ENCODE measurements around the gene SLC9A9. TPM values are rescaled to one million over a fixed set of nuclear protein-coding genes. Genes with fewer than 3 reads are reported as not detected.

SLC9A9 gene
- total RNA-seq, 4 donors from 2014 or later = 2.1 to 40.4 (median 7.2) TPM

DNA sequence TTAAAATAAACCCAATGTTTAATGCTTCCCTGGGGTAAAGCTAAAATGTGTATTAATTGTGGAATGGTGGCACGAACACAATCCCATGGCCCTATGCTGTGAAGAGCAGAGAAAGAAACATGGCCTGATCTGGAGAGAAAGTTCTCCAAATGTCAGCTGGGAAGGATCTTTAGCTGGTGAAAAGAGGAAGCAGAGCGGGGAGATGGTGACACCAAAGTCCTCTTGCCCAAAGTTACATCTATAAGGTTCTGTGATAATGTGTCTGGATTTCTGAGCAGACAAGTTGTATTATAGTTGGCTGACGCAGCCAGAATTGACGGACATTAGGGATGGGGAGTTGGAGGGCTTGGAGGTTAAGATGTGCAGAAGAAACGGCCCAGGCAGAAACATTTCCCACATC lies 532.5 kb downstream of the SLC9A9 start:
- TF ChIP-seq CTCF (IDR thresholded peaks at IDR 0.05) = no peak
- TF ChIP-seq POLR2A (IDR thresholded peaks at IDR 0.05) = no peak
- no peak overlapping the region for H3K4me3 ChIP-seq
- H3K9me3 ChIP-seq = no peaks in the 10 kb centered on the region
- no peaks in the 10 kb centered on the region for H3K27me3 ChIP-seq
- H3K4me1 ChIP-seq = no peaks in the 10 kb centered on the region
- no peak for DNase-seq
- H3K36me3 ChIP-seq = no peaks in the 10 kb centered on the region
- no peak overlapping the region for H3K27ac ChIP-seq

DNA sequence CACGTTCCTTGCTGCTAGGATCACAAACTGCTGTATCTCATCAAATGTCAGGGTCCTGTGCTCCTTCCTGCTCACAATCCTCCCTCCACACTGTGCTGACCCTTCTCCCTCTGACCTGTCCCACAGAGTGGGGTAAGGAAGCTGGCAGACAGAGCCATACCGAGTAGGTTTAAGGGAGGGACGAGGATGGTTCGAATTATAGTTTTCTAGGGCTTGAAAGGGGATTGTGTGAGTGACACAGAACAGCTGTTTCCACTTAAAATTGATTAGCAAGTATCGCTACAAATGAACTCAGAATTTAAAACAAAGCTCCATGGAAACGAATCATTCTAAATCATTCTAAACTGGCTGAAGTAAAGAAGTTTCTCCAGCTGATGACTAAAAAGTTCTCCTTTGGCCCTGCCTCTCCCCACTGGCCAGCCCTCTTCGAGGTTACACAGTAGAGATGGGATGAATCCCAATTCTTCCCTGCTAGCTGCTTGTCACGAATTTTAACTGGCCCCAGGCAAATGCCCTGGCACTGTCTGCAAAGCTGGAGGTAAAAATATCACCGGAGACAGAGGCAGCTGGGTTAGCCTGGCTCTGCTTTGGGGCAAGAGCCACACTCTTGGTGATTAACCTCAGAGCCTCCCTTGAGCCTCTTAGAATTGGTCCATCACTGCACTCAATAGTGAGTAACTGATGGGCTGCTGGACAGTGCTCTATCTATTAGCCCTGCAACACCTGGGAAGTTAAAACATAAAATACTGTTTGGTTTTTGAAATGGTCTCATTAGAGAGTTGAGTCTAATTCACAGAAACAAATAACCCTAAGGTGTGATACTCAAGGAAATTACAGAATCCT lies 533.8 kb downstream of the SLC9A9 start:
- no peak for DNase-seq
- Histone ChIP-seq H3K27me3 (no peaks in the 10 kb centered on the region), H3K4me1 (no peaks in the 10 kb centered on the region), H3K27ac (no peak overlapping the region), H3K4me3 (no peak overlapping the region), H3K36me3 (no peaks in the 10 kb centered on the region), H3K9me3 (no peaks in the 10 kb centered on the region)
- TF ChIP-seq CTCF (IDR thresholded peaks at IDR 0.05) = no peak
- TF ChIP-seq POLR2A (IDR thresholded peaks at IDR 0.05) = no peak

DNA sequence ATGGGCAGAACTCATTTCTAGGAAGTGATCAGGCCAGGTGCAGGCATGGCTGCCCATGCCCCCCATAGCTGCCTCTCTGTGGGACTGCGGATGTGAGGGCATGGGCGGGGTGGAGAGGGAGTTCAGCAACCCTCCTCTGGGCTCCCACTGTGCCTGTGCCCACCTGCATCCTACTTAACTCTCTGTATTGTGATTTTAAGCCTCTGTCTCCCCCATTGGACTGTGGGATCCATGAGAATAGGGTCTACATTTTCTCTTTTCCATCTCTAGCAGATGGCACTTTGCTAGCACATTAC lies 534.4 kb downstream of the SLC9A9 start:
- no peak overlapping the region for H3K27ac ChIP-seq
- no peaks in the 10 kb centered on the region for H3K4me1 ChIP-seq
- H3K4me3 ChIP-seq = no peak overlapping the region
- H3K36me3 ChIP-seq = no peaks in the 10 kb centered on the region
- DNase-seq = no peak
- no peaks in the 10 kb centered on the region for H3K27me3 ChIP-seq
- no peak for TF ChIP-seq POLR2A (IDR thresholded peaks at IDR 0.05)
- TF ChIP-seq CTCF (IDR thresholded peaks at IDR 0.05) = no peak
- no peaks in the 10 kb centered on the region for H3K9me3 ChIP-seq

DNA sequence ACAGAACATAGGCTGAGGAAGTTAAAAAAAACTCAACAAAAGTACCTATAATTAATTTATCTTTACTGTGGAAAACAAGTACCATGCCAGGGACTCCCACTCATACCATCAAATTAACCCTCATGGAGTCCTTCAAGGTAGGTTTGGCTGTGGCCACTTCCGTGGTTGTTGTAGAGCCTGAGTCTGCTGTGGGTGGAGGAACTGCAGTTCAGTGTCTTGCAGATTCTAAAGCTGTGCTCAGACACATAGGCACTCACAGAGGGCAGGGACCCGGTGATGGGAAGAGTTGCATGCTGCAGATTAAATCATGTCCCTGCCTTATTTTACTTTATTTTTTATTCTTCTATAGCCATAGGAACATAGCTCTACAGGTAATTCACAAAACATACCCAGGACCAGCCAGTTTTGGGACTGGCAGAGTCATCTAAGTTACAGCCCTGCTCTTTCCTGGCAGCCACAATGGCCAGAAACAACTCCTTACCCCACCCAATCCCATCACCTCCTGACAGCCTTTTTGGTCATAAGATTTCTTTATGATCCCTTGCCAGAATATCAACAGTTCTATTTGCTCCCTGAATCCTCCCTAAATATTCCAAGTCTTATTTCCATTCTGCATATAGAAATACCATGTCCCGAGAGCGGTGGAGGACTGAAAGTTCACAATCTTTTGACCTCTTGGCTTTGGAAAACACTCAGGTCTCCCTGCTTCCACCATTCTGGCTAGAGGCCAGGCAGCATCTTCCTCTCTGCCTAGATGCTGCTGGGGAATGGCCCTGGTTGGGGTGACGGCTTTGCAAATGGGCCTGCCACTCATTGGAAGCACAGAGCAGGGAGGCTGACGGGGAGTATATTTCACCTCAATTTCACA lies 535.0 kb downstream of the SLC9A9 start:
- no peak for TF ChIP-seq CTCF (IDR thresholded peaks at IDR 0.05)
- no peak for TF ChIP-seq POLR2A (IDR thresholded peaks at IDR 0.05)
- H3K27ac ChIP-seq = no peak overlapping the region
- H3K27me3 ChIP-seq = no peaks in the 10 kb centered on the region
- H3K4me1 ChIP-seq = no peaks in the 10 kb centered on the region
- no peaks in the 10 kb centered on the region for H3K9me3 ChIP-seq
- no peaks in the 10 kb centered on the region for H3K36me3 ChIP-seq
- no peak for DNase-seq
- H3K4me3 ChIP-seq = no peak overlapping the region

DNA sequence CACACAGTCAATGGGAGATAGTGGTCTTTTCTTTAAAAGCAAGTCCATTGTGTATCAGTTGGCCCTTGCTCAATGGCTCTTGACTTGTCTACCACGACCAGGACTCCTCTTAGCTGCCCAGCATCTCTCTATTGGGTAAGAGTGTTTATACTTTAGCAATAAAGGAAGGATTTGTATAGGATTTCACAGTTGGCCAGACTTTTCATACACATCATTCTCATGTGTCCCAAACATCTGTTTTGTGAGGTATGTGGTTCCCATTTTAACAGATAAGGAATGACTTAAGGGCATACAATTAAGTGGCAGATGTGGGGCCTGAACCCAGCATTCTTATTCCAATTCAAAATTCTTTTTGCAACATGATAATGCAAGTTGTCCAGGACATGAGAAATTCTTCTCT lies 537.2 kb downstream of the SLC9A9 start:
- Histone ChIP-seq H3K27ac (no peak overlapping the region), H3K4me1 (peaks cover 0 to under 1% (median 0%) of the 10 kb centered on the region in 4 donors), H3K27me3 (no peaks in the 10 kb centered on the region), H3K36me3 (no peaks in the 10 kb centered on the region), H3K9me3 (no peaks in the 10 kb centered on the region), H3K4me3 (no peak overlapping the region)
- no peak for TF ChIP-seq CTCF (IDR thresholded peaks at IDR 0.05)
- no peak for TF ChIP-seq POLR2A (IDR thresholded peaks at IDR 0.05)
- no peak for DNase-seq
